T-cell (primary cell): ENCODE data around the gene CIZ1. TPM values are rescaled to one million over a fixed set of nuclear protein-coding genes. Genes with fewer than 3 reads are reported as not detected.

Source experiments
- ATAC-seq, 4 experiments: fragments of 200-7000 bp in 3 of 4; fragments of 150-1000 bp in 1 of 4; cut with Tn5 transposase; replicated peaks in 1 of 4; 1 replicate in 3 of 4; 2 replicates in 1 of 4; pipeline ENCODE4 v1.10.0; 2021; ENCODE audit warnings: moderate library complexity in 3 of 4, mild to moderate bottlenecking in 2 of 4, moderate number of reproducible peaks in 1 of 4
- CTCF ChIA-PET, 2 donors: fragments of 300-600 bp; sonication (Branson Sonifier 250); formaldehyde crosslinking; loops; one replicate each; lab custom pipeline; 2022; ENCODE audit warnings: antibody characterized with exemption in 2 of 2; lab: Charles Lee
- POLR2A ChIA-PET, 2 donors: fragments of 300-600 bp; sonication (Branson Sonifier 250); formaldehyde crosslinking; loops; one replicate each; lab custom pipeline; 2022; ENCODE audit warnings: antibody characterized with exemption in 2 of 2; lab: Charles Lee
- DNase-seq, 35 experiments: peaks; one replicate each; pipeline versions ENCODE4 v3.0.0 to v3.0.0-alpha.2; 2013 to 2023
- H3K27ac ChIP-seq: one replicate; pipeline ENCODE4 v1.5.1; 2013; ENCODE audit warnings: low read length
- H3K27me3 ChIP-seq, 2 experiments: replicated peaks in 1 of 2; 1 replicate in 1 of 2; 2 replicates in 1 of 2; pipeline versions ENCODE4 v1.6.1 to v1.7.0; 2013; ENCODE audit warnings: low read length in 1 of 2, mixed read lengths in 1 of 2; ENCODE audit not compliant: control insufficient read depth in 2 of 2, insufficient read depth in 2 of 2; ENCODE audit errors: extremely low read depth in 1 of 2
- H3K36me3 ChIP-seq, 2 donors: 1 replicate in 1 of 2; 2 replicates in 1 of 2; pipeline versions ENCODE4 v1.6.1 to v1.7.0; 2013; ENCODE audit warnings: low read length in 1 of 2; ENCODE audit not compliant: control insufficient read depth in 2 of 2, insufficient read depth in 1 of 2; ENCODE audit errors: extremely low read depth in 1 of 2
- H3K4me1 ChIP-seq, 2 experiments: 1 replicate in 1 of 2; 2 replicates in 1 of 2; pipeline versions ENCODE4 v1.6.1 to v1.7.0; 2013; ENCODE audit warnings: low read length in 2 of 2, mixed read lengths in 1 of 2; ENCODE audit not compliant: insufficient read depth in 2 of 2, control insufficient read depth in 1 of 2; ENCODE audit errors: extremely low read depth in 1 of 2
- H3K4me3 ChIP-seq, 2 donors: 1 replicate in 1 of 2; 2 replicates in 1 of 2; pipeline versions ENCODE4 v1.5.1 to v1.7.0; 2013; ENCODE audit warnings: mild to moderate bottlenecking in 2 of 2, low read length in 1 of 2, moderate library complexity in 1 of 2; ENCODE audit not compliant: control insufficient read depth in 1 of 2; ENCODE audit errors: extremely low read depth in 1 of 2
- H3K9me3 ChIP-seq: 2 replicates; pipeline ENCODE4 v1.7.0; 2013
- H3K27ac Mint-ChIP-seq, 2 donors: one replicate each; pipeline ENCODE4 v1.8.0; 2020 to 2021; ENCODE audit warnings: mild to moderate bottlenecking in 2 of 2, mixed read lengths in 2 of 2
- H3K27me3 Mint-ChIP-seq, 2 donors: one replicate each; pipeline ENCODE4 v1.8.0; 2021 to 2022; ENCODE audit warnings: mixed read lengths in 2 of 2
- H3K36me3 Mint-ChIP-seq: one replicate; pipeline ENCODE4 v1.8.0; 2021; ENCODE audit warnings: mixed read lengths
- H3K4me1 Mint-ChIP-seq, 3 donors: one replicate each; pipeline ENCODE4 v1.8.0; 2020 to 2022; ENCODE audit warnings: mixed read lengths in 3 of 3, mild to moderate bottlenecking in 1 of 3
- H3K4me3 Mint-ChIP-seq, 3 donors: one replicate each; pipeline ENCODE4 v1.8.0; 2020 to 2022; ENCODE audit warnings: mild to moderate bottlenecking in 3 of 3, mixed read lengths in 3 of 3, moderate library complexity in 3 of 3
- H3K9me3 Mint-ChIP-seq, 3 donors: one replicate each; pipeline ENCODE4 v1.8.0; 2020 to 2022; ENCODE audit warnings: mixed read lengths in 3 of 3
- WGBS: methylation state at CpG from one replicate; pipeline ENCODE4 v1.1.5; 2013; ENCODE audit warnings: missing lambda C conversion rate; ENCODE audit not compliant: insufficient coverage; 5-methylcytosine and 5-hydroxymethylcytosine counted together
- total RNA-seq, 35 experiments: library from RNA in 6 of 35; stranded (reverse) in 6 of 35; fragments of 120-200 nt in 1 of 35; gene quantifications; one replicate each; pipeline versions ENCODE4 v1.2.1 to v1.2.4 and lab custom pipeline; 2013 to 2026

CIZ1 gene
- total RNA-seq, 5 donors from 2014 or later (not counting 1 experiment from before 2014, with no cell fraction given): 143 to 163 (median 150) TPM

GRCh38 chr9:128149951-128150593 is 41.3 kb downstream of the CIZ1 start:
- H3K4me3 ChIP-seq: no peak overlapping the region
- peak overlapping the region in 1 of 2 donors; percentile 28 for H3K27ac Mint-ChIP-seq

GRCh38 chr9:128149001-128149701 is 42.2 kb downstream of the CIZ1 start, which contains the start of gene LCN2:
LCN2 (plus strand) TSS chr9:128149453; CDS start chr9:128149526, 73 bp downstream.
- no peaks in the 10 kb centered on the region for H3K36me3 ChIP-seq
- CTCF ChIA-PET: no interaction called here
- Mint-ChIP-seq H3K36me3 (no peaks in the 10 kb centered on the region), H3K4me3 (no peak within 1 kb of the TSS), H3K27ac (peak within 1 kb of the TSS in 1 of 2 donors; percentile 28), H3K4me1 (peaks cover 0 to 10% (median 4%) of the 10 kb centered on the region in 3 donors), H3K27me3 (no peaks in the 10 kb centered on the region), H3K9me3 (no peaks in the 10 kb centered on the region)
- peaks cover 0 to 17% of the 10 kb centered on the region in 2 experiments for H3K27me3 ChIP-seq
- POLR2A ChIA-PET: no interaction called here
- H3K4me3 ChIP-seq: no peak within 1 kb of the TSS
- DNase-seq: no peak
- no peaks in the 10 kb centered on the region for H3K9me3 ChIP-seq
- 91% methylated on average over 9 of the region's 9 CpGs for WGBS
- peaks cover 0 to 5% of the 10 kb centered on the region in 2 experiments for H3K4me1 ChIP-seq
- H3K27ac ChIP-seq: no peak within 1 kb of the TSS
- no peak for ATAC-seq

More at GRCh38 chr9:128149951-128150593, 41.3 kb downstream of the CIZ1 start:
- Histone ChIP-seq H3K36me3 (no peaks in the 10 kb centered on the region), H3K9me3 (no peaks in the 10 kb centered on the region), H3K4me1 (peaks cover 0 to 5% of the 10 kb centered on the region in 2 experiments), H3K27me3 (peaks cover 0 to 17% of the 10 kb centered on the region in 2 experiments), H3K27ac (no peak overlapping the region)
- Mint-ChIP-seq H3K9me3 (no peaks in the 10 kb centered on the region), H3K27me3 (no peaks in the 10 kb centered on the region), H3K36me3 (no peaks in the 10 kb centered on the region), H3K4me3 (no peak overlapping the region), H3K4me1 (peaks cover 0 to 10% (median 4%) of the 10 kb centered on the region in 3 donors)
- ChIA-PET POLR2A (no interaction called here), CTCF (no interaction called here)
- no peak for DNase-seq
- ATAC-seq: no peak
- WGBS: 83% methylated on average over 8 of the region's 11 CpGs

- Histone ChIP-seq H3K36me3 (no peaks in the 10 kb centered on the region), H3K27ac (no peak overlapping the region), H3K4me3 (no peak overlapping the region), H3K4me1 (peaks cover 0 to 5% of the 10 kb centered on the region in 2 experiments), H3K27me3 (peaks cover 0 to 17% of the 10 kb centered on the region in 2 experiments), H3K9me3 (no peaks in the 10 kb centered on the region)
- DNase-seq (no peak), ATAC-seq (no peak)
- Mint-ChIP-seq H3K4me3 (no peak overlapping the region), H3K27me3 (no peaks in the 10 kb centered on the region), H3K9me3 (no peaks in the 10 kb centered on the region), H3K36me3 (no peaks in the 10 kb centered on the region), H3K4me1 (peaks cover 1 to 12% (median 6%) of the 10 kb centered on the region in 3 donors), H3K27ac (no peak overlapping the region)
- WGBS: 96% methylated on average over 2 of the region's 5 CpGs
- ChIA-PET CTCF (no interaction called here), POLR2A (no interaction called here)
Measured at GRCh38 chr9:128148509-128149000, 42.8 kb downstream of the CIZ1 start.

GRCh38 chr9:128146591-128147120 is 44.7 kb downstream of the CIZ1 start:
- H3K36me3 ChIP-seq: no peaks in the 10 kb centered on the region
- H3K4me3 Mint-ChIP-seq: no peak overlapping the region
- WGBS: 82% methylated on average over 7 of the region's 8 CpGs
- H3K27ac ChIP-seq: no peak overlapping the region
- H3K4me3 ChIP-seq: no peak overlapping the region
- DNase-seq (no peak), ATAC-seq (no peak)
- H3K9me3 ChIP-seq: no peaks in the 10 kb centered on the region
- CTCF ChIA-PET: no interaction called here
- no peaks in the 10 kb centered on the region for H3K27me3 Mint-ChIP-seq
- no peaks in the 10 kb centered on the region for H3K9me3 Mint-ChIP-seq
- POLR2A ChIA-PET: no interaction called here
- H3K27me3 ChIP-seq: peaks cover 0 to 15% of the 10 kb centered on the region in 2 experiments
- peaks cover 17 to 28% (median 20%) of the 10 kb centered on the region in 3 donors for H3K4me1 Mint-ChIP-seq
- no peak overlapping the region for H3K27ac Mint-ChIP-seq
- H3K36me3 Mint-ChIP-seq: no peaks in the 10 kb centered on the region
- H3K4me1 ChIP-seq: peaks cover 9 to 19% of the 10 kb centered on the region in 2 experiments

GRCh38 chr9:128145951-128146351 is 45.4 kb downstream of the CIZ1 start:
- no peak for DNase-seq
- POLR2A ChIA-PET: no interaction called here
- ATAC-seq: no peak
- H3K4me3 Mint-ChIP-seq: no peak overlapping the region
- no peaks in the 10 kb centered on the region for H3K27me3 Mint-ChIP-seq
- no peaks in the 10 kb centered on the region for H3K36me3 Mint-ChIP-seq
- Histone ChIP-seq H3K9me3 (no peaks in the 10 kb centered on the region), H3K36me3 (no peaks in the 10 kb centered on the region), H3K27ac (no peak overlapping the region), H3K4me1 (peaks cover 9 to 20% of the 10 kb centered on the region in 2 experiments), H3K4me3 (no peak overlapping the region), H3K27me3 (peaks cover 0 to 14% of the 10 kb centered on the region in 2 experiments)
- CTCF ChIA-PET: no interaction called here
- 83% methylated on average over 12 of the region's 13 CpGs for WGBS
- H3K27ac Mint-ChIP-seq: no peak overlapping the region
- H3K4me1 Mint-ChIP-seq: peaks cover 18 to 27% (median 20%) of the 10 kb centered on the region in 3 donors
- H3K9me3 Mint-ChIP-seq: no peaks in the 10 kb centered on the region

GRCh38 chr9:128145536-128145935 is 45.8 kb downstream of the CIZ1 start:
- DNase-seq (no peak), ATAC-seq (no peak)
- H3K4me1 ChIP-seq: peaks cover 9 to 19% of the 10 kb centered on the region in 2 experiments
- Mint-ChIP-seq H3K27me3 (no peaks in the 10 kb centered on the region), H3K4me1 (peaks cover 18 to 23% (median 20%) of the 10 kb centered on the region in 3 donors), H3K9me3 (no peaks in the 10 kb centered on the region), H3K36me3 (no peaks in the 10 kb centered on the region), H3K27ac (no peak overlapping the region), H3K4me3 (no peak overlapping the region)
- H3K36me3 ChIP-seq: no peaks in the 10 kb centered on the region
- WGBS: 71% methylated on average over 8 of the region's 8 CpGs
- ChIA-PET CTCF (no interaction called here), POLR2A (no interaction called here)
- H3K27me3 ChIP-seq: peaks cover 0 to 9% of the 10 kb centered on the region in 2 experiments
- H3K27ac ChIP-seq: no peak overlapping the region
- H3K4me3 ChIP-seq: no peak overlapping the region
- H3K9me3 ChIP-seq: no peaks in the 10 kb centered on the region
